ENCODE results near the gene LRP6. TPM values are rescaled to one million over a fixed set of nuclear protein-coding genes. Genes with fewer than 3 reads are reported as not detected.

The LRP6 gene
- total and polyA plus RNA-seq, 10 of the 15 experiments (the other 5 are each of a cell fraction or from before 2014, with no cell fraction given), result 1.5 to 14.9 (median 6.1) TPM

- intact Hi-C loops (cut with micrococcal nuclease; ENCODE audit: unreplicated experiment) (no loop called here), in situ Hi-C loops (cut with MboI) (no loop called here)
- FAIRE-seq (no peak), DNase-seq (ENCODE audit: low read depth, low spot score) (no peak), ATAC-seq (no peak)
- no peak overlapping the region for H2AFZ ChIP-seq (ENCODE audit: control insufficient read depth, low read depth, low read length)
- H3K79me2 ChIP-seq (ENCODE audit: control insufficient read depth, insufficient read depth, low read length), result no peaks in the 10 kb centered on the region
- H3K9ac ChIP-seq (ENCODE audit: control insufficient read depth, insufficient read depth, low read length), result no peak overlapping the region
- 53% methylated on average over 6 of the region's 6 CpGs for WGBS (ENCODE audit: insufficient coverage, insufficient replicate concordance, low lambda C conversion rate, missing lambda C conversion rate)
- CTCF ChIA-PET, result no interaction called here
- H3K36me3 ChIP-seq (ENCODE audit: control insufficient read depth in 2 of 2, insufficient read depth in 2 of 2, low read length in 1 of 2), result no peaks in the 10 kb centered on the region; a peak in 1 of 4 replicates
- H3K4me2 ChIP-seq (ENCODE audit: control insufficient read depth, insufficient read depth), result no peak overlapping the region
- SMC1A ChIA-PET (ENCODE audit: uncharacterized antibody, unreplicated experiment), result no interaction called here
- H4K20me1 ChIP-seq (ENCODE audit: control insufficient read depth, insufficient read depth), result no peaks in the 10 kb centered on the region
- no peak overlapping the region for H3K27ac ChIP-seq (ENCODE audit: control insufficient read depth, insufficient read depth)
- POLR2A ChIA-PET, result no interaction called here
- no peak overlapping the region for H3K4me3 ChIP-seq
- H3K27me3 ChIP-seq (replicated peaks in 1 of 2; ENCODE audit: control insufficient read depth in 2 of 2, insufficient read depth in 2 of 2, low read length in 1 of 2), result no peaks in the 10 kb centered on the region
- RAD21 ChIA-PET (ENCODE audit: unreplicated experiment), result no interaction called here
- no peaks in the 10 kb centered on the region for H3K9me3 ChIP-seq (replicated peaks; ENCODE audit: control insufficient read depth, insufficient read depth, low read length)
- BruUV-seq (replicated peaks), result no TSS peak
- no peaks in the 10 kb centered on the region for H3K4me1 ChIP-seq (ENCODE audit: control insufficient read depth, insufficient read depth, low read length)
- TF ChIP-seq ZNF274 (IDR thresholded peaks at IDR 0.05; ENCODE audit: insufficient read depth, insufficient read length) (no peak), RBBP5 (conservative IDR thresholded peaks at IDR 0.05) (no peak), SMC3 (IDR thresholded peaks at IDR 0.05; ENCODE audit: borderline replicate concordance, low read length) (no peak), SUPT20H (IDR thresholded peaks at IDR 0.05; ENCODE audit: borderline replicate concordance, control insufficient read depth, low read depth, low read length) (no peak), GABPA (IDR thresholded peaks at IDR 0.05; ENCODE audit: low read depth) (no peak), NRF1 (conservative IDR thresholded peaks at IDR 0.05; ENCODE audit: low read depth, low read length) (no peak), SIN3A (IDR thresholded peaks at IDR 0.05; ENCODE audit: low read depth, low read length) (no peak), ZBTB33 (IDR thresholded peaks at IDR 0.05) (no peak), PAX5 (IDR thresholded peaks at IDR 0.05; ENCODE audit: borderline replicate concordance, low read depth, low read length) (no peak), SREBF1 (IDR thresholded peaks at IDR 0.05; ENCODE audit: low read length) (no peak), PRDM15 (CRISPR knock-in tag; IDR thresholded peaks at IDR 0.05) (no peak), IKZF2 (IDR thresholded peaks at IDR 0.05) (no peak), ZBTB40 (IDR thresholded peaks at IDR 0.05; ENCODE audit: borderline replicate concordance) (no peak), SREBF2 (IDR thresholded peaks at IDR 0.05; ENCODE audit: low read length) (no peak), STAT3 (IDR thresholded peaks at IDR 0.05; ENCODE audit: low read depth, low read length) (no peak)
Measured at GRCh38 chr12:12156116-12156515, 110.7 kb downstream of the LRP6 start.

All from GM12878 (cell line).